Peyer's patch (tissue), 4 donors: ENCODE data around the gene WDR7.

Experiments
- CTCF ChIP-seq, 6 experiments: fragments of 450-650 bp in 4 of 6; fragments of 200-600 bp in 2 of 6; sonication (generic) in 1 of 6; IDR thresholded peaks; one replicate each; pipeline ENCODE4 v1.5.1; 2017 to 2019; ENCODE audit warnings: antibody characterized with exemption in 6 of 6, mild to moderate bottlenecking in 3 of 6, moderate library complexity in 1 of 6
- POLR2A ChIP-seq, 2 donors: fragments of 450-650 bp; IDR thresholded peaks; one replicate each; pipeline ENCODE4 v1.5.1; 2017; ENCODE audit warnings: antibody characterized with exemption in 2 of 2, mild to moderate bottlenecking in 2 of 2, moderate library complexity in 2 of 2

GRCh38 chr18:56945171-56946083 lies 294.3 kb downstream of the WDR7 start:
- TF ChIP-seq POLR2A (IDR thresholded peaks at IDR 0.05) (no peak), CTCF (IDR thresholded peaks at IDR 0.05) (no peak)
